HepG2 (cell line): Measurements from ENCODE around the gene KCTD16. TPM values are rescaled to one million over a fixed set of nuclear protein-coding genes. Genes with fewer than 3 reads are reported as not detected.

ENCODE experiments used
- ATAC-seq: fragments of 200-7000 bp; cut with Tn5 transposase; 3 replicates; pipeline ENCODE4 v1.9.1; 2020; ENCODE audit warnings: mild to moderate bottlenecking, moderate library complexity
- BruUV-seq: library from RNA; stranded (reverse); fragments of 400-500 nt; replicated peaks from 2 replicates; lab custom pipeline; 2021; lab: Mats Ljungman, UMichigan
- CTCF ChIA-PET: fragments of 300-600 bp; formaldehyde crosslinking; extraction: SDS; loops from one replicate; lab custom pipeline; 2021; ENCODE audit warnings: low total read pairs, inconsistent platforms, low intra/inter-chr PET ratio; lab: Yijun Ruan, JAX
- POLR2A ChIA-PET: fragments of 350-600 bp; sonication (Branson Sonifier 250); formaldehyde crosslinking; loops from one replicate; lab custom pipeline; 2020; ENCODE audit warnings: antibody characterized with exemption, inconsistent platforms; lab: Yijun Ruan, JAX
- DNase-seq: peaks from one replicate; pipeline ENCODE4 v3.0.0-alpha.2; 2015; ENCODE audit warnings: low spot score
- FAIRE-seq: peaks from 3 replicates; lab custom pipeline; 2011; peaks lifted over from hg19 to GRCh38; lab: Jason Lieb, UNC
- H2AFZ ChIP-seq: one replicate; pipeline ENCODE4 v1.6.1; 2011; ENCODE audit warnings: low read length, inconsistent platforms
- H3K27ac ChIP-seq: fragments of 300-600 bp; 3 replicates; pipeline ENCODE4 v1.8.0; 2011; ENCODE audit warnings: mixed run types, mild to moderate bottlenecking, mixed read lengths, low read length, inconsistent platforms; ENCODE audit not compliant: insufficient read depth; ENCODE audit errors: extremely low read length
- H3K27me3 ChIP-seq, 2 experiments: fragments of 200-600 bp in 1 of 2; 2 replicates in 1 of 2; 3 replicates in 1 of 2; pipeline versions ENCODE4 v1.6.0 to v1.8.0; 2011; ENCODE audit warnings: low read length in 2 of 2, mild to moderate bottlenecking in 2 of 2, moderate library complexity in 2 of 2, inconsistent platforms in 1 of 2; ENCODE audit not compliant: insufficient read depth in 2 of 2, control insufficient read depth in 1 of 2
- H3K36me3 ChIP-seq, 2 experiments: fragments of 200-600 bp in 1 of 2; replicated peaks in 1 of 2; 2 replicates in 1 of 2; 3 replicates in 1 of 2; pipeline versions ENCODE4 v1.5.1 to v1.8.0; 2011; ENCODE audit warnings: low read length in 2 of 2, inconsistent platforms in 1 of 2; ENCODE audit not compliant: insufficient read depth in 2 of 2, control insufficient read depth in 1 of 2
- H3K4me1 ChIP-seq: 2 replicates; pipeline ENCODE4 v1.5.1; 2012; ENCODE audit warnings: low read length, inconsistent platforms; ENCODE audit not compliant: insufficient read depth
- H3K4me2 ChIP-seq: 2 replicates; pipeline ENCODE4 v1.6.0; 2011; ENCODE audit warnings: low read depth, low read length, inconsistent platforms
- H3K4me3 ChIP-seq, 3 experiments: fragments of 200-600 bp in 1 of 3; sonication (generic), shearing (Covaris generic) in 1 of 3; replicated peaks in 1 of 3; 2 replicates each; pipeline ENCODE4 v1.5.1; 2011 to 2016; ENCODE audit warnings: low read length in 3 of 3, inconsistent platforms in 2 of 3, low read depth in 2 of 3, mild to moderate bottlenecking in 2 of 3, control low read depth in 1 of 3, mixed read lengths in 1 of 3; ENCODE audit not compliant: insufficient read depth in 1 of 3
- H3K79me2 ChIP-seq: one replicate; pipeline ENCODE4 v1.6.1; 2011; ENCODE audit warnings: low read length, inconsistent platforms; ENCODE audit not compliant: insufficient read depth
- H3K9ac ChIP-seq: 2 replicates; pipeline ENCODE4 v1.6.0; 2011; ENCODE audit warnings: mild to moderate bottlenecking, low read depth, low read length, inconsistent platforms; ENCODE audit not compliant: insufficient read depth
- H3K9me3 ChIP-seq: 2 replicates; pipeline ENCODE4 v1.5.1; 2012; ENCODE audit warnings: mild to moderate bottlenecking, low read length
- H4K20me1 ChIP-seq: 2 replicates; pipeline ENCODE4 v1.6.0; 2011; ENCODE audit warnings: inconsistent platforms, mild to moderate bottlenecking, low read length, moderate library complexity; ENCODE audit not compliant: insufficient read depth
- AHR ChIP-seq: IDR thresholded peaks from 2 replicates; pipeline ENCODE4 v1.6.1; 2018; ENCODE audit warnings: missing genetic modification reagents, missing compliant biosample characterization
- HOXA9 ChIP-seq: sonication (generic); formaldehyde crosslinking; IDR thresholded peaks from 2 replicates; pipeline ENCODE4 v1.8.1; 2022; ENCODE audit warnings: missing genetic modification reagents, mild to moderate bottlenecking, moderate library complexity, borderline replicate concordance
- ISL2 ChIP-seq: sonication (generic); formaldehyde crosslinking; IDR thresholded peaks from 2 replicates; pipeline ENCODE4 v1.5.0; 2020; ENCODE audit warnings: missing genetic modification reagents
- NR2F2 ChIP-seq: IDR thresholded peaks from 2 replicates; pipeline ENCODE4 v1.6.1; 2012; ENCODE audit warnings: low read depth, inconsistent platforms, borderline replicate concordance
- SALL2 ChIP-seq: sonication (generic); formaldehyde crosslinking; IDR thresholded peaks from 2 replicates; pipeline ENCODE4 v1.8.1; 2023; ENCODE audit warnings: mild to moderate bottlenecking, missing genetic modification reagents, inconsistent platforms
- TBL1XR1 ChIP-seq: fragments of 150-350 bp; IDR thresholded peaks from 2 replicates; pipeline ENCODE4 v1.6.1; 2014; ENCODE audit warnings: borderline replicate concordance, low read length; ENCODE audit not compliant: partially characterized antibody
- TEAD3 ChIP-seq: optimal IDR thresholded peaks from 2 replicates; pipeline ENCODE3; 2016; ENCODE audit warnings: borderline replicate concordance
- ZNF20 ChIP-seq: sonication (generic); formaldehyde crosslinking; IDR thresholded peaks from 2 replicates; pipeline ENCODE4 v1.4.0; 2020; ENCODE audit warnings: mild to moderate bottlenecking, moderate library complexity, missing genetic modification reagents
- ZNF768 ChIP-seq: sonication (generic); formaldehyde crosslinking; IDR thresholded peaks from 2 replicates; pipeline ENCODE4 v1.4.0; 2020; ENCODE audit warnings: missing genetic modification reagents
- ZNF790 ChIP-seq: sonication (generic); formaldehyde crosslinking; IDR thresholded peaks from 2 replicates; pipeline ENCODE4 v1.8.0; 2022; ENCODE audit warnings: missing genetic modification reagents, mild to moderate bottlenecking, borderline replicate concordance
- WGBS: methylation state at CpG from one replicate; pipeline ENCODE4 v1.1.6; 2017; ENCODE audit warnings: low lambda C conversion rate; 5-methylcytosine and 5-hydroxymethylcytosine counted together
- in situ Hi-C: cut with HindIII; loops from 2 replicates; pipeline ENCODE4 v1.10.0; 2017; ENCODE audit warnings: low pct_unique_long_range_greater_than_20kb; ENCODE audit not compliant: extremely low pct_ligation_motif_present
- intact Hi-C: fragments of 100-400 bp; cut with micrococcal nuclease; formaldehyde crosslinking; loops from one replicate; pipeline ENCODE4 v1.10.0; 2022; ENCODE audit not compliant: unreplicated experiment
- polyA plus RNA-seq, 8 experiments: library from polyadenylated mRNA; depleted of rRNA in 3 of 8; stranded (reverse) in 7 of 8; unstranded in 1 of 8; fragments of >200 nt; fragmentation: Illumina TruSeq in 4 of 8; extraction: Trizol in 4 of 8; gene quantifications; 2 replicates each; pipeline versions ENCODE4 v1.2.1 to v1.2.3, GENCODE V29; 2011 to 2016; ENCODE audit warnings: low read depth in 4 of 8, missing spikeins in 1 of 8, mixed read lengths in 1 of 8; ENCODE audit not compliant: insufficient read depth in 1 of 8
- total RNA-seq, 5 experiments: library from RNA; depleted of rRNA; stranded (reverse); fragments of >200 nt; fragmentation: Illumina TruSeq; extraction: Trizol; gene quantifications; 2 replicates each; pipeline ENCODE4 v1.2.3, GENCODE V29; 2016; ENCODE audit warnings: low read depth in 1 of 5
- TF ChIP-seq, protein P1 (sequence below): sonication (generic); formaldehyde crosslinking; IDR thresholded peaks from 2 replicates; pipeline ENCODE4 v1.5.0; 2020; ENCODE audit warnings: mild to moderate bottlenecking, missing genetic modification reagents, borderline replicate concordance
- TF ChIP-seq, protein P2 (sequence below): sonication (generic); formaldehyde crosslinking; IDR thresholded peaks from 2 replicates; pipeline ENCODE4 v1.4.0; 2020; ENCODE audit warnings: missing genetic modification reagents
- TF ChIP-seq, protein P3 (sequence below): IDR thresholded peaks from 2 replicates; pipeline ENCODE4 v1.6.1; 2016; ENCODE audit warnings: low read depth, control low read depth

KCTD16 gene
- total and polyA plus RNA-seq, 2 of the 13 experiments (the other 11 are each of a cell fraction or from before 2014, with no cell fraction given) = 0.02 to 0.09 TPM

DNA sequence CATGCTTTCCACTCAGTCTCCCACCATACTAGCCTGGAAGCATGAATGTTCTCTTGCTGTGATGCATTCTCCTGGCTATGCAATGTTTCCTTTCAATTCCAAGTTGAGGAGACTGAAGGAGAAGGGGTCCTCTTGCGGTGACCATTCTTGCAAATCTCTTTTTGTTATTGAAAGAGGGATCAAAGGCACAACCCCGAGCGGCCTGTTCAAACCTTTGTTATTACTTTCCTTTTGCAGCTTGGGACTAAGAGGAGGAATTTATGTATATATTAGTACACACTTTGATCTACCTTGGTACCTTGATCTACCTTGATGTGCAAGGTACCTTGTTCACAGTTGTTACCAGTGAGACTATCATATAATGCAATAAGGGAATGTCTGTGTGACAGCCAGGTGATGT is 147.3 kb downstream of the KCTD16 start:
- no peaks in the 10 kb centered on the region for H3K36me3 ChIP-seq
- peaks cover 8% of the 10 kb centered on the region for H3K4me1 ChIP-seq
- ChIA-PET POLR2A (no interaction called here), CTCF (no interaction called here)
- H3K27ac ChIP-seq = no peak overlapping the region
- no peak for TF ChIP-seq TBL1XR1
- TF ChIP-seq NR2F2 = no peak
- TF ChIP-seq TEAD3 (CRISPR knock-in tag) = no peak
- TF ChIP-seq, protein P1, sequence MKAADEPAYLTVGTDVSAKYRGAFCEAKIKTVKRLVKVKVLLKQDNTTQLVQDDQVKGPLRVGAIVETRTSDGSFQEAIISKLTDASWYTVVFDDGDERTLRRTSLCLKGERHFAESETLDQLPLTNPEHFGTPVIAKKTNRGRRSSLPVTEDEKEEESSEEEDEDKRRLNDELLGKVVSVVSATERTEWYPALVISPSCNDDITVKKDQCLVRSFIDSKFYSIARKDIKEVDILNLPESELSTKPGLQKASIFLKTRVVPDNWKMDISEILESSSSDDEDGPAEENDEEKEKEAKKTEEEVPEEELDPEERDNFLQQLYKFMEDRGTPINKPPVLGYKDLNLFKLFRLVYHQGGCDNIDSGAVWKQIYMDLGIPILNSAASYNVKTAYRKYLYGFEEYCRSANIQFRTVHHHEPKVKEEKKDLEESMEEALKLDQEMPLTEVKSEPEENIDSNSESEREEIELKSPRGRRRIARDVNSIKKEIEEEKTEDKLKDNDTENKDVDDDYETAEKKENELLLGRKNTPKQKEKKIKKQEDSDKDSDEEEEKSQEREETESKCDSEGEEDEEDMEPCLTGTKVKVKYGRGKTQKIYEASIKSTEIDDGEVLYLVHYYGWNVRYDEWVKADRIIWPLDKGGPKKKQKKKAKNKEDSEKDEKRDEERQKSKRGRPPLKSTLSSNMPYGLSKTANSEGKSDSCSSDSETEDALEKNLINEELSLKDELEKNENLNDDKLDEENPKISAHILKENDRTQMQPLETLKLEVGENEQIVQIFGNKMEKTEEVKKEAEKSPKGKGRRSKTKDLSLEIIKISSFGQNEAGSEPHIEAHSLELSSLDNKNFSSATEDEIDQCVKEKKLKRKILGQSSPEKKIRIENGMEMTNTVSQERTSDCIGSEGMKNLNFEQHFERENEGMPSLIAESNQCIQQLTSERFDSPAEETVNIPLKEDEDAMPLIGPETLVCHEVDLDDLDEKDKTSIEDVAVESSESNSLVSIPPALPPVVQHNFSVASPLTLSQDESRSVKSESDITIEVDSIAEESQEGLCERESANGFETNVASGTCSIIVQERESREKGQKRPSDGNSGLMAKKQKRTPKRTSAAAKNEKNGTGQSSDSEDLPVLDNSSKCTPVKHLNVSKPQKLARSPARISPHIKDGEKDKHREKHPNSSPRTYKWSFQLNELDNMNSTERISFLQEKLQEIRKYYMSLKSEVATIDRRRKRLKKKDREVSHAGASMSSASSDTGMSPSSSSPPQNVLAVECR (CRISPR knock-in tag) = no peak
- no peak for TF ChIP-seq AHR (CRISPR knock-in tag)
- TF ChIP-seq ISL2 (CRISPR knock-in tag) = no peak
- no peak for TF ChIP-seq SALL2 (CRISPR knock-in tag)
- TF ChIP-seq HOXA9 (CRISPR knock-in tag) = no peak
- TF ChIP-seq, protein P2, sequence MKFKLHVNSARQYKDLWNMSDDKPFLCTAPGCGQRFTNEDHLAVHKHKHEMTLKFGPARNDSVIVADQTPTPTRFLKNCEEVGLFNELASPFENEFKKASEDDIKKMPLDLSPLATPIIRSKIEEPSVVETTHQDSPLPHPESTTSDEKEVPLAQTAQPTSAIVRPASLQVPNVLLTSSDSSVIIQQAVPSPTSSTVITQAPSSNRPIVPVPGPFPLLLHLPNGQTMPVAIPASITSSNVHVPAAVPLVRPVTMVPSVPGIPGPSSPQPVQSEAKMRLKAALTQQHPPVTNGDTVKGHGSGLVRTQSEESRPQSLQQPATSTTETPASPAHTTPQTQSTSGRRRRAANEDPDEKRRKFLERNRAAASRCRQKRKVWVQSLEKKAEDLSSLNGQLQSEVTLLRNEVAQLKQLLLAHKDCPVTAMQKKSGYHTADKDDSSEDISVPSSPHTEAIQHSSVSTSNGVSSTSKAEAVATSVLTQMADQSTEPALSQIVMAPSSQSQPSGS (CRISPR knock-in tag) = no peak
- TF ChIP-seq, protein P3, sequence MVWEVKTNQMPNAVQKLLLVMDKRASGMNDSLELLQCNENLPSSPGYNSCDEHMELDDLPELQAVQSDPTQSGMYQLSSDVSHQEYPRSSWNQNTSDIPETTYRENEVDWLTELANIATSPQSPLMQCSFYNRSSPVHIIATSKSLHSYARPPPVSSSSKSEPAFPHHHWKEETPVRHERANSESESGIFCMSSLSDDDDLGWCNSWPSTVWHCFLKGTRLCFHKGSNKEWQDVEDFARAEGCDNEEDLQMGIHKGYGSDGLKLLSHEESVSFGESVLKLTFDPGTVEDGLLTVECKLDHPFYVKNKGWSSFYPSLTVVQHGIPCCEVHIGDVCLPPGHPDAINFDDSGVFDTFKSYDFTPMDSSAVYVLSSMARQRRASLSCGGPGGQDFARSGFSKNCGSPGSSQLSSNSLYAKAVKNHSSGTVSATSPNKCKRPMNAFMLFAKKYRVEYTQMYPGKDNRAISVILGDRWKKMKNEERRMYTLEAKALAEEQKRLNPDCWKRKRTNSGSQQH (CRISPR knock-in tag) = no peak
- TF ChIP-seq ZNF790 (CRISPR knock-in tag) = no peak
- no peak for TF ChIP-seq ZNF768 (CRISPR knock-in tag)
- no peak for TF ChIP-seq ZNF20
- no TSS peak for BruUV-seq
- no peaks in the 10 kb centered on the region for H4K20me1 ChIP-seq
- H3K9me3 ChIP-seq = no peaks in the 10 kb centered on the region
- FAIRE-seq (no peak), DNase-seq (no peak), ATAC-seq (no peak)
- no peak overlapping the region for H3K4me2 ChIP-seq
- no peak overlapping the region for H2AFZ ChIP-seq
- H3K79me2 ChIP-seq = no peaks in the 10 kb centered on the region
- no peak overlapping the region for H3K4me3 ChIP-seq
- 37% methylated on average over 3 of the region's 3 CpGs for WGBS
- in situ Hi-C loops (no loop called here), intact Hi-C loops (no loop called here)
- H3K27me3 ChIP-seq = no peaks in the 10 kb centered on the region
- H3K9ac ChIP-seq = no peak overlapping the region
